Neural progenitor cell (in vitro differentiated cells): ENCODE data around the gene CD8B.

Source experiments
- EZH2phosphoT487 ChIP-seq: fragments of 200-600 bp; sonication (generic); IDR thresholded peaks from 2 replicates; pipeline ENCODE4 v1.6.1; 2017; ENCODE audit warnings: antibody characterized with exemption
- TF ChIP-seq, protein P1 (sequence below): fragments of 200-600 bp; sonication (generic); IDR thresholded peaks from 2 replicates; pipeline ENCODE4 v1.5.1; 2017; ENCODE audit warnings: antibody characterized with exemption, mild to moderate bottlenecking

DNA sequence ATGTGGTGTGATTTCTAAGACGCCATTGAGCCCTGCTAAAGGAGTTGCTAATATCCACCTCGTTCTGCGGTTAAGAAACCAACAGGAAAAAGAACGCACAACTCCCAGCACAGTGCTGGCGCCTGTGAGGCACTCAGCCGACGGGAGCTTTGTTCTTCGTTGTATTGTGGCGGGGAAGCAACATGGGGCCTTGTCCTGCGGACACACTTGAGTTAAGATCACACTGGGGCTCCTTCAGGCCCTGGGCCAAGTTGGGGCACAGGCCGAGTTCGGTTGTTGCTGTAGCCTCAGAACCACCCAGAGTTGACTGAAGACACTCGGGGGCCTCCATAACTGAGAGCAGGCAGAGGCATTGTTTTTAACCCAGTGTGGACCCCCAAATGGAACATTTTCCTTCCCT lies 40.4 kb downstream of the CD8B start:
- TF ChIP-seq, protein P1, sequence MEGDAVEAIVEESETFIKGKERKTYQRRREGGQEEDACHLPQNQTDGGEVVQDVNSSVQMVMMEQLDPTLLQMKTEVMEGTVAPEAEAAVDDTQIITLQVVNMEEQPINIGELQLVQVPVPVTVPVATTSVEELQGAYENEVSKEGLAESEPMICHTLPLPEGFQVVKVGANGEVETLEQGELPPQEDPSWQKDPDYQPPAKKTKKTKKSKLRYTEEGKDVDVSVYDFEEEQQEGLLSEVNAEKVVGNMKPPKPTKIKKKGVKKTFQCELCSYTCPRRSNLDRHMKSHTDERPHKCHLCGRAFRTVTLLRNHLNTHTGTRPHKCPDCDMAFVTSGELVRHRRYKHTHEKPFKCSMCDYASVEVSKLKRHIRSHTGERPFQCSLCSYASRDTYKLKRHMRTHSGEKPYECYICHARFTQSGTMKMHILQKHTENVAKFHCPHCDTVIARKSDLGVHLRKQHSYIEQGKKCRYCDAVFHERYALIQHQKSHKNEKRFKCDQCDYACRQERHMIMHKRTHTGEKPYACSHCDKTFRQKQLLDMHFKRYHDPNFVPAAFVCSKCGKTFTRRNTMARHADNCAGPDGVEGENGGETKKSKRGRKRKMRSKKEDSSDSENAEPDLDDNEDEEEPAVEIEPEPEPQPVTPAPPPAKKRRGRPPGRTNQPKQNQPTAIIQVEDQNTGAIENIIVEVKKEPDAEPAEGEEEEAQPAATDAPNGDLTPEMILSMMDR: no peak
- no peak for TF ChIP-seq EZH2phosphoT487
